OCI-LY3 (cell line): ENCODE measurements around the gene CHTF18.

Source experiments
- CTCF ChIP-seq: fragments of 200-600, 300-600 bp; sonication (generic); IDR thresholded peaks from 2 replicates; pipeline ENCODE4 v1.5.1; 2014; ENCODE audit warnings: antibody characterized with exemption, low read length, low read depth
- EZH2phosphoT487 ChIP-seq: fragments of 200-600 bp; shearing (Covaris generic); IDR thresholded peaks from 2 replicates; pipeline ENCODE4 v1.6.1; 2018; ENCODE audit warnings: antibody characterized with exemption, mixed run types, low read depth

- TF ChIP-seq CTCF: no peak
- TF ChIP-seq EZH2phosphoT487: no peak
These were observed 53.6 kb downstream of the CHTF18 start for GRCh38 chr16:842061-842476.
